Liver (tissue), 3 donors: Measurements from ENCODE around the gene OR5L1.

Experiments used
- ATF3 ChIP-seq: IDR thresholded peaks from 2 replicates; pipeline ENCODE4 v1.6.1; 2016; ENCODE audit warnings: antibody characterized with exemption
- CTCF ChIP-seq: fragments of 150-350 bp; IDR thresholded peaks from 2 replicates; pipeline ENCODE4 v1.5.1; 2017; ENCODE audit warnings: improper control_type of control experiment, low read depth, low read length; ENCODE audit not compliant: missing input control
- FOXA1 ChIP-seq: IDR thresholded peaks from 2 replicates; pipeline ENCODE4 v1.6.1; 2016; ENCODE audit warnings: antibody characterized with exemption
- GABPA ChIP-seq, 2 donors: IDR thresholded peaks in 1 of 2; conservative IDR thresholded peaks in 1 of 2; 2 replicates each; pipeline ENCODE4 v1.6.1; 2016; ENCODE audit warnings: antibody characterized with exemption in 2 of 2, mild to moderate bottlenecking in 1 of 2, moderate library complexity in 1 of 2
- HNF4G ChIP-seq: IDR thresholded peaks from 2 replicates; pipeline ENCODE4 v1.6.1; 2016; ENCODE audit warnings: antibody characterized with exemption
- JUND ChIP-seq, 2 donors: IDR thresholded peaks; 2 replicates each; pipeline ENCODE4 v1.6.1; 2016; ENCODE audit warnings: antibody characterized with exemption in 2 of 2
- MAX ChIP-seq: IDR thresholded peaks from 2 replicates; pipeline ENCODE4 v1.6.1; 2016; ENCODE audit warnings: antibody characterized with exemption
- NR2F2 ChIP-seq: IDR thresholded peaks from 2 replicates; pipeline ENCODE4 v1.6.1; 2016; ENCODE audit warnings: antibody characterized with exemption
- RAD21 ChIP-seq, 2 donors: IDR thresholded peaks; 2 replicates each; pipeline ENCODE4 v1.6.1; 2016; ENCODE audit warnings: antibody characterized with exemption in 2 of 2, mild to moderate bottlenecking in 2 of 2
- REST ChIP-seq: IDR thresholded peaks from 2 replicates; pipeline ENCODE4 v1.6.1; 2016; ENCODE audit warnings: antibody characterized with exemption, mild to moderate bottlenecking
- TAF1 ChIP-seq: conservative IDR thresholded peaks from 2 replicates; pipeline ENCODE4 v1.6.1; 2016; ENCODE audit warnings: antibody characterized with exemption, mild to moderate bottlenecking
- YY1 ChIP-seq: IDR thresholded peaks from 2 replicates; pipeline ENCODE4 v1.6.1; 2016; ENCODE audit warnings: antibody characterized with exemption, mild to moderate bottlenecking
- donor health status: healthy.
- donor health status: healthy.

- TF ChIP-seq CTCF, result no peak
- TF ChIP-seq RAD21 (IDR thresholded peaks at IDR 0.05), result no peak
- TF ChIP-seq TAF1, result no peak
- TF ChIP-seq REST, result no peak
- no peak for TF ChIP-seq ATF3
- no peak for TF ChIP-seq GABPA (IDR thresholded peaks at IDR 0.05 in 1 of 2, conservative IDR thresholded peaks at IDR 0.05 in 1 of 2)
- TF ChIP-seq YY1, result no peak
- no peak for TF ChIP-seq MAX
- TF ChIP-seq JUND (IDR thresholded peaks at IDR 0.05), result no peak
- no peak for TF ChIP-seq NR2F2
- no peak for TF ChIP-seq FOXA1
- no peak for TF ChIP-seq HNF4G
Measured at GRCh38 chr11:55838452-55838851, 27.3 kb downstream of the OR5L1 start, which contains the start of gene OR5D16.
